MM.1S (cell line): ENCODE measurements around the gene BMPR1A.

Experiments used
- CTCF ChIP-seq: fragments of 300-600 bp; sonication (generic); IDR thresholded peaks from 2 replicates; pipeline ENCODE4 v1.5.1; 2016; ENCODE audit warnings: antibody characterized with exemption, low read length, mixed read lengths
- EZH2 ChIP-seq: fragments of 300-600 bp; sonication (generic); optimal IDR thresholded peaks from 2 replicates; pipeline ENCODE3; 2017; ENCODE audit warnings: low read depth, mild to moderate bottlenecking, antibody characterized with exemption, low read length, mixed read lengths
- EZH2phosphoT487 ChIP-seq: fragments of 300-600 bp; sonication (generic); IDR thresholded peaks from 2 replicates; pipeline ENCODE4 v1.6.1; 2018; ENCODE audit warnings: antibody characterized with exemption, low read length

GRCh38 chr10:86862373-86862772 lies 106.0 kb downstream of the BMPR1A start:
- TF ChIP-seq CTCF (no peak), EZH2phosphoT487 (no peak), EZH2 (no peak)
